ENCODE measurements around the gene STAC3.
A peak's percentile ranks its signal among the peaks of the same experiment; 100 is the strongest.

Gene STAC3

GRCh38 chr12:57235728-57236131 lies 15.3 kb downstream of the STAC3 start:
- DNase-seq = no peak

- DNase-seq = no peak
Observed at GRCh38 chr12:57235017-57235727, 15.8 kb downstream of the STAC3 start.

GRCh38 chr12:57234571-57235016 lies 16.4 kb downstream of the STAC3 start:
- DNase-seq = no peak

- DNase-seq = no peak
Observed at GRCh38 chr12:57234233-57234570, 16.8 kb downstream of the STAC3 start.

- no peak for DNase-seq
Observed at GRCh38 chr12:57233357-57234232, 17.4 kb downstream of the STAC3 start.

GRCh38 chr12:57232156-57232756 lies 18.7 kb downstream of the STAC3 start:
- DNase-seq = no peak

GRCh38 chr12:57231276-57232021 lies 19.5 kb downstream of the STAC3 start:
- no peak for DNase-seq

GRCh38 chr12:57230381-57231155 lies 20.4 kb downstream of the STAC3 start:
- no peak for DNase-seq

- peak; percentile 85 to 96 (median 89) for DNase-seq
Observed at GRCh38 chr12:57229634-57230380, 21.2 kb downstream of the STAC3 start, which contains the start of gene SHMT2. Gene SHMT2 (plus strand): TSS chr12:57229711. CDS start chr12:57229779, 68 bp downstream.

- DNase-seq = peak in 1 of 5 donors; percentile 57
Observed at GRCh38 chr12:57229046-57229633, 21.8 kb downstream of the STAC3 start.

- DNase-seq = no peak
Observed at GRCh38 chr12:57227315-57228115, 23.5 kb downstream of the STAC3 start.

- no peak for DNase-seq
Observed at GRCh38 chr12:57226588-57227314, 24.2 kb downstream of the STAC3 start.

GRCh38 chr12:57225680-57226210 lies 25.2 kb downstream of the STAC3 start:
- no peak for DNase-seq

- peak in 4 of 5 donors; percentile 37 to 76 (median 70) for DNase-seq
Observed at GRCh38 chr12:57224973-57225679, 25.9 kb downstream of the STAC3 start.

GRCh38 chr12:57224278-57224972 lies 26.6 kb downstream of the STAC3 start:
- DNase-seq = no peak

- DNase-seq = no peak
Observed at GRCh38 chr12:57223191-57224165, 27.5 kb downstream of the STAC3 start.

Measured in T-helper 1 cell (primary cell).